ENCODE measurements around the gene CACNA2D1.
A peak's percentile ranks its signal among the peaks of the same experiment; 100 is the strongest.

CACNA2D1 gene

GRCh38 chr7:82411732-82412131 is 31.8 kb downstream of the CACNA2D1 start:
- no peak for DNase-seq (ENCODE audit: extremely low read depth, insufficient read length)
- no peak overlapping the region for H3K4me3 ChIP-seq (replicated peaks; ENCODE audit: low read depth, low read length)
- no peaks in the 10 kb centered on the region for H3K27me3 ChIP-seq (replicated peaks; ENCODE audit: control insufficient read depth, insufficient read depth, low read length)
- TF ChIP-seq, protein P1, sequence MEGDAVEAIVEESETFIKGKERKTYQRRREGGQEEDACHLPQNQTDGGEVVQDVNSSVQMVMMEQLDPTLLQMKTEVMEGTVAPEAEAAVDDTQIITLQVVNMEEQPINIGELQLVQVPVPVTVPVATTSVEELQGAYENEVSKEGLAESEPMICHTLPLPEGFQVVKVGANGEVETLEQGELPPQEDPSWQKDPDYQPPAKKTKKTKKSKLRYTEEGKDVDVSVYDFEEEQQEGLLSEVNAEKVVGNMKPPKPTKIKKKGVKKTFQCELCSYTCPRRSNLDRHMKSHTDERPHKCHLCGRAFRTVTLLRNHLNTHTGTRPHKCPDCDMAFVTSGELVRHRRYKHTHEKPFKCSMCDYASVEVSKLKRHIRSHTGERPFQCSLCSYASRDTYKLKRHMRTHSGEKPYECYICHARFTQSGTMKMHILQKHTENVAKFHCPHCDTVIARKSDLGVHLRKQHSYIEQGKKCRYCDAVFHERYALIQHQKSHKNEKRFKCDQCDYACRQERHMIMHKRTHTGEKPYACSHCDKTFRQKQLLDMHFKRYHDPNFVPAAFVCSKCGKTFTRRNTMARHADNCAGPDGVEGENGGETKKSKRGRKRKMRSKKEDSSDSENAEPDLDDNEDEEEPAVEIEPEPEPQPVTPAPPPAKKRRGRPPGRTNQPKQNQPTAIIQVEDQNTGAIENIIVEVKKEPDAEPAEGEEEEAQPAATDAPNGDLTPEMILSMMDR (IDR thresholded peaks at IDR 0.05; ENCODE audit: insufficient read depth, low read length, poor library complexity, severe bottlenecking), result no peak
- H3K36me3 ChIP-seq (ENCODE audit: control insufficient read depth, insufficient read depth, low read length), result no peaks in the 10 kb centered on the region

DNA sequence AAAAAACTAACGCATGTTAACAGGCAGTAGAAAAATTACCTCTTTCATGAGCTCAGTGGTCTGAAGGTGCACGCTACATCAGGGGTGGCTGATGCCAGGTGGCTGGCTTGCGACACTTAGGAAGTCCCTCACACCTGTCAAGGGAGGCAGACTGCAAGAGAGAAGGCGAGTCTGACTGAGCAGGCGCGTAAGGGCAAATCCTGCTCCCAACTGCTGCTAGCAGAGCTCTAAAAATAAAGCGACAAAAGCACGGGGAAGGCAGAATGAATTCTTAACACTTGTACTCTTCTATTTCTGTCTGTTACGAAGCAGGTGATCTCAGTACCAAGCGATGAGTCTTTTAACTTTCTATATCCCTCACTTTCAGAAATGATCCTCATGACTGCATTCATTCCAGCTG is 33.1 kb downstream of the CACNA2D1 start:
- Histone ChIP-seq H3K4me3 (replicated peaks; ENCODE audit: low read depth, low read length) (no peak overlapping the region), H3K36me3 (ENCODE audit: control insufficient read depth, insufficient read depth, low read length) (no peaks in the 10 kb centered on the region), H3K27me3 (replicated peaks; ENCODE audit: control insufficient read depth, insufficient read depth, low read length) (no peaks in the 10 kb centered on the region)
- TF ChIP-seq, protein P1 (IDR thresholded peaks at IDR 0.05; ENCODE audit: insufficient read depth, low read length, poor library complexity, severe bottlenecking), result no peak
- DNase-seq (ENCODE audit: extremely low read depth, insufficient read length), result no peak

DNA sequence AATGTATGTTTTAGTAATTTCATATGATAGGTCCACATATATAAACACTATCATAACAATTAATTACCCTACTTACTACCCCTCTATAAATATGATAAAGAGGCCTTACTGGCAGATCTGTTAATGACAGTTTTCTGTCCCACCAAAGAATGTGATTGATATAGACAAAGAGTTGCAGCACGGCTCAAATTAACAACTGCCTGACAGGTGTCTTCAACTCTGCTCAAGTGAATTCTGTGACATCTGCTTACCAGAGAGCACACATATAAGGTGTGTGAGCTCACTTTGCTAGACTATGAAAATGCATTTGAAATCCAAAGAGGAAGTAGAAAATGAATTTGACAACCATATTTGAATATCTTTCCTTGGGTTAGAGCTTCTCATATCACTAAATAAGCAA is 36.6 kb downstream of the CACNA2D1 start:
- TF ChIP-seq, protein P1 (IDR thresholded peaks at IDR 0.05; ENCODE audit: insufficient read depth, low read length, poor library complexity, severe bottlenecking), result no peak
- peak; percentile 10 for DNase-seq (ENCODE audit: extremely low read depth, insufficient read length)
- no peak overlapping the region for H3K4me3 ChIP-seq (replicated peaks; ENCODE audit: low read depth, low read length)
- no peaks in the 10 kb centered on the region for H3K27me3 ChIP-seq (replicated peaks; ENCODE audit: control insufficient read depth, insufficient read depth, low read length)
- H3K36me3 ChIP-seq (ENCODE audit: control insufficient read depth, insufficient read depth, low read length), result no peaks in the 10 kb centered on the region

DNA sequence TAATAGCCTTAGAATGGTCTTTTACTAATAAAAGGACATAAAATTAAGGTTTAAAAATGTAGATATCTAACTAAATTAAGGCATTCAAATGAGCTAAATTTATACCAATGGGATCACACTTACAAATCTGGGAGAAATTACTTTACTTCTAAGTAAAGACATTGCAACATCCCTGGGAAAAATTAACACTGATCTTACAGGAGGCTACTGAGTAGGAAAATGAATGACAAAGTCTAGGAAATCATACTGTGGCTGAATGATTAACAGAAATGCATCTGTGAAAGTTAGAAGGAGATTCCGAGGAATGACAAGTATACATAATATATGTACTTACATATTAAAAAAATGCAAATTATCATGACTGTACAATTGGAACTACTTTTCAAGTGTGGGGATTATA is 38.3 kb downstream of the CACNA2D1 start:
- no peak for DNase-seq (ENCODE audit: extremely low read depth, insufficient read length)
- TF ChIP-seq, protein P1 (IDR thresholded peaks at IDR 0.05; ENCODE audit: insufficient read depth, low read length, poor library complexity, severe bottlenecking), result no peak
- Histone ChIP-seq H3K27me3 (replicated peaks; ENCODE audit: control insufficient read depth, insufficient read depth, low read length) (no peaks in the 10 kb centered on the region), H3K4me3 (replicated peaks; ENCODE audit: low read depth, low read length) (no peak overlapping the region), H3K36me3 (ENCODE audit: control insufficient read depth, insufficient read depth, low read length) (no peaks in the 10 kb centered on the region)

- no peaks in the 10 kb centered on the region for H3K27me3 ChIP-seq (replicated peaks; ENCODE audit: control insufficient read depth, insufficient read depth, low read length)
- TF ChIP-seq, protein P1 (IDR thresholded peaks at IDR 0.05; ENCODE audit: insufficient read depth, low read length, poor library complexity, severe bottlenecking), result no peak
- no peak overlapping the region for H3K4me3 ChIP-seq (replicated peaks; ENCODE audit: low read depth, low read length)
- DNase-seq (ENCODE audit: extremely low read depth, insufficient read length), result no peak
- H3K36me3 ChIP-seq (ENCODE audit: control insufficient read depth, insufficient read depth, low read length), result no peaks in the 10 kb centered on the region
Observed at GRCh38 chr7:82404652-82405051, 38.9 kb downstream of the CACNA2D1 start.

GRCh38 chr7:82404094-82404493 is 39.5 kb downstream of the CACNA2D1 start:
- no peak for DNase-seq (ENCODE audit: extremely low read depth, insufficient read length)
- Histone ChIP-seq H3K36me3 (ENCODE audit: control insufficient read depth, insufficient read depth, low read length) (no peaks in the 10 kb centered on the region), H3K27me3 (replicated peaks; ENCODE audit: control insufficient read depth, insufficient read depth, low read length) (no peaks in the 10 kb centered on the region), H3K4me3 (replicated peaks; ENCODE audit: low read depth, low read length) (no peak overlapping the region)
- TF ChIP-seq, protein P1 (IDR thresholded peaks at IDR 0.05; ENCODE audit: insufficient read depth, low read length, poor library complexity, severe bottlenecking), result no peak

All from GM06990 (cell line).